GM23338 (cell line): ENCODE results near the gene ATF6. TPM values are rescaled to one million over a fixed set of nuclear protein-coding genes. Genes with fewer than 3 reads are reported as not detected.

Source experiments
- ATAC-seq: fragments of 200-7000 bp; cut with Tn5 transposase; 3 replicates; pipeline ENCODE4 v1.9.1; 2020
- DNase-seq: peaks from one replicate; pipeline ENCODE4 v3.0.0-alpha.2; 2015; ENCODE audit warnings: low spot score
- H2AFZ ChIP-seq: fragments of 200-600 bp; sonication (generic); 2 replicates; pipeline ENCODE4 v1.8.0; 2016; ENCODE audit warnings: antibody characterized with exemption, mild to moderate bottlenecking, moderate library complexity
- H3F3A ChIP-seq: fragments of 200-600 bp; sonication (generic); replicated peaks from 2 replicates; pipeline ENCODE4 v1.8.0; 2017; ENCODE audit warnings: antibody characterized with exemption, mixed run types, low read depth
- H3K27ac ChIP-seq: fragments of 200-600 bp; sonication (generic); 2 replicates; pipeline ENCODE4 v1.6.1; 2016; ENCODE audit warnings: low read depth
- H3K27me3 ChIP-seq: fragments of 200-600 bp; sonication (generic); 2 replicates; pipeline ENCODE4 v1.8.0; 2016; ENCODE audit warnings: mild to moderate bottlenecking, mixed run types, moderate library complexity; ENCODE audit not compliant: insufficient read depth
- H3K36me3 ChIP-seq: fragments of 200-600 bp; sonication (generic); 2 replicates; pipeline ENCODE4 v1.8.0; 2016; ENCODE audit warnings: mild to moderate bottlenecking; ENCODE audit not compliant: insufficient read depth
- H3K4me1 ChIP-seq: fragments of 200-600 bp; sonication (generic); 2 replicates; pipeline ENCODE4 v1.8.0; 2016; ENCODE audit warnings: mild to moderate bottlenecking, moderate library complexity; ENCODE audit not compliant: insufficient read depth
- H3K4me2 ChIP-seq: fragments of 200-600 bp; sonication (generic); 2 replicates; pipeline ENCODE4 v1.7.1; 2017; ENCODE audit warnings: mixed run types
- H3K4me3 ChIP-seq: fragments of 200-600 bp; sonication (generic); 2 replicates; pipeline ENCODE4 v1.6.1; 2016; ENCODE audit warnings: mixed run types
- H3K79me2 ChIP-seq: fragments of 200-600 bp; sonication (generic); replicated peaks from 2 replicates; pipeline ENCODE4 v1.8.0; 2017; ENCODE audit warnings: mild to moderate bottlenecking; ENCODE audit not compliant: insufficient read depth
- H3K9me2 ChIP-seq: fragments of 200-600 bp; sonication (generic); 2 replicates; pipeline ENCODE4 v1.8.0; 2017; ENCODE audit not compliant: insufficient read depth
- H4K20me1 ChIP-seq: fragments of 200-600 bp; sonication (generic); replicated peaks from 2 replicates; pipeline ENCODE4 v1.8.0; 2017; ENCODE audit warnings: mild to moderate bottlenecking; ENCODE audit not compliant: insufficient read depth
- H3K27ac Mint-ChIP-seq: 2 replicates; pipeline ENCODE4 v1.8.0; 2020; ENCODE audit warnings: inconsistent platforms, mild to moderate bottlenecking, moderate library complexity, mixed read lengths
- H3K27me3 Mint-ChIP-seq: 3 replicates; pipeline ENCODE4 v1.8.0; 2022; ENCODE audit warnings: low read depth, mild to moderate bottlenecking, moderate library complexity, mixed read lengths, inconsistent platforms; ENCODE audit not compliant: insufficient read depth, poor library complexity
- H3K36me3 Mint-ChIP-seq: 3 replicates; pipeline ENCODE4 v1.8.0; 2021; ENCODE audit warnings: low read depth, mild to moderate bottlenecking, inconsistent platforms, moderate library complexity, mixed read lengths
- H3K4me1 Mint-ChIP-seq: 3 replicates; pipeline ENCODE4 v1.8.0; 2020; ENCODE audit warnings: mild to moderate bottlenecking, inconsistent platforms, mixed read lengths
- H3K4me3 Mint-ChIP-seq: 3 replicates; pipeline ENCODE4 v1.8.0; 2021; ENCODE audit warnings: moderate library complexity, mild to moderate bottlenecking, inconsistent platforms, mixed read lengths
- H3K9me3 Mint-ChIP-seq: 3 replicates; pipeline ENCODE4 v1.8.0; 2020; ENCODE audit warnings: moderate library complexity, mild to moderate bottlenecking, inconsistent platforms, mixed read lengths
- CREB1 ChIP-seq: fragments of 250-450 bp; sonication (Bioruptor Pico); IDR thresholded peaks from 2 replicates; pipeline ENCODE4 v1.5.0; 2020; ENCODE audit warnings: low read depth, mild to moderate bottlenecking, moderate library complexity
- EZH2 ChIP-seq: fragments of 200-600 bp; sonication (generic); IDR thresholded peaks from one replicate; pipeline ENCODE4 v1.8.0; 2017; ENCODE audit warnings: antibody characterized with exemption, mild to moderate bottlenecking, low read depth; ENCODE audit not compliant: unreplicated experiment
- EZH2phosphoT487 ChIP-seq: fragments of 200-600 bp; sonication (generic); IDR thresholded peaks from one replicate; pipeline ENCODE4 v1.8.1; 2018; ENCODE audit warnings: antibody characterized with exemption; ENCODE audit not compliant: unreplicated experiment
- JUNB ChIP-seq: IDR thresholded peaks from one replicate; pipeline ENCODE4 v1.6.1; 2016; ENCODE audit warnings: antibody characterized with exemption; ENCODE audit not compliant: unreplicated experiment
- NANOG ChIP-seq: IDR thresholded peaks from 2 replicates; pipeline ENCODE4 v1.6.1; 2016; ENCODE audit warnings: antibody characterized with exemption, borderline replicate concordance
- POLR2AphosphoS5 ChIP-seq: IDR thresholded peaks from 2 replicates; pipeline ENCODE4 v1.6.1; 2016; ENCODE audit warnings: antibody characterized with exemption, low read depth
- STAT1 ChIP-seq: IDR thresholded peaks from one replicate; pipeline ENCODE4 v1.6.1; 2016; ENCODE audit warnings: antibody characterized with exemption; ENCODE audit not compliant: unreplicated experiment
- ZNF114 ChIP-seq: fragments of 250-450 bp; sonication (Bioruptor Pico); IDR thresholded peaks from 2 replicates; pipeline ENCODE4 v1.5.0; 2020; ENCODE audit warnings: mild to moderate bottlenecking, moderate library complexity
- ZNF331 ChIP-seq: fragments of 250-450 bp; sonication (Bioruptor Pico); IDR thresholded peaks from 2 replicates; pipeline ENCODE4 v1.5.0; 2020; ENCODE audit warnings: low read depth, mild to moderate bottlenecking, moderate library complexity
- polyA plus RNA-seq: library from polyadenylated mRNA; unstranded; fragments of >200 nt; fragmentation: Nextera tagmentation; extraction: Ambion mirVana; gene quantifications from 2 replicates; pipeline ENCODE4 v1.2.1, GENCODE V29; 2016
- total RNA-seq: library from RNA; depleted of rRNA; stranded (reverse); fragments of >200 nt; shearing (Covaris generic); gene quantifications from 2 replicates; pipeline ENCODE4 v1.2.3, GENCODE V29; 2014
- TF ChIP-seq, protein P1 (sequence below): IDR thresholded peaks from one replicate; pipeline ENCODE4 v1.6.1; 2018; ENCODE audit warnings: antibody characterized with exemption; ENCODE audit not compliant: unreplicated experiment
- TF ChIP-seq, protein P2 (sequence below), 2 experiments: fragments of 200-600 bp in 1 of 2; sonication (generic) in 1 of 2; conservative IDR thresholded peaks; 2 replicates each; pipeline versions ENCODE4 v1.5.1 to v1.6.1; 2016 to 2017; ENCODE audit warnings: antibody characterized with exemption in 2 of 2, low read depth in 2 of 2, mild to moderate bottlenecking in 2 of 2, moderate library complexity in 1 of 2
- TF ChIP-seq, protein P3 (sequence below): fragments of 250-450 bp; sonication (Bioruptor Pico); IDR thresholded peaks from 2 replicates; pipeline ENCODE4 v1.5.0; 2020; ENCODE audit warnings: mild to moderate bottlenecking, moderate library complexity

Gene ATF6
- total and polyA plus RNA-seq, 2 experiments from 2014 or later = 5.0 to 13.5 TPM

DNA sequence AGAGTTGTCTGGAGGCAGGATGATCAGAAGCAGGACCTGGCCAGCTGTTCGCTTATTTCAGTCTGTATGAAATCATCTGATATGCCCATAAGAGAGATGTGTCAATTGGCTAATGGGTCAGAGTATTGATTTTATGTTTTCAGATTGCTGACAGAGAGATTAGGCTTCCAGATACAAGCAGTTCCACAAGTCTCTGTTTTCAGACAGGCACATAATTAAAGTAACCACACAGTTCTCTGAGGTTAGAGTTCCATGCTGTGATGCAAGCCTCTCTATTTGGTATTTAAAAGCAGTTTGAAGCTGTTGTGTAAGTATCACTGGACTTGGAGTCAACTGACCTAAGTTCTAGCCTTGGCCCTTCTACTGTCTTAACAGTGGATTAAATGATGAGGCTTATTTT is 50.1 kb downstream of the ATF6 start (continued):
- TF ChIP-seq EZH2phosphoT487 (no peak), CREB1 (CRISPR knock-in tag) (no peak)

DNA sequence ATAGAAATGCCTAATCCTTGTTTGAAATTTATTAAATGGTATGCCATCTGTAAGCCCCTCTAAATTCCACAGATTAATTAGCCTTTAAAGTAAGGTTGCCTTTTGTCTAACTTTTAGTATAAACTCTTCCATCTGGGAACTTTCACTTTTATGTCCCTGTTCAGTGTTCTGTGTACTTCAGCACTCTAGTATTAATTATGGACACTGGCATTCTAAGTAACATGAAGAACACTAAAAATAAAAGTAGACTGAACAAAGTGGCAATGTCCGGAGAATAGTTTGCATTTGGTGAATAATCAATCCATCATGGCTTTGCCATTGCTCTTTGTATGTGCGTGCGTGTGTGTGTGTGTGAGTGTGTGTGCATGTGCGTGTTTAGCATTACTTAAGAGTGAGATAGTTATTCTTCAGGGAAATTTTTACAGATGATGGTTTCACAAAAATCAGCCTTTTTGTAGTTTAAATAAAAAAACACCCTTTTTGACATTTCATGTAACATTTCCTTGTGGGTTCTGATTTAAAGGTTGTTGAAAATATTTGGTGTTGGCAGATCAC is 51.1 kb downstream of the ATF6 start:
- H3K4me3 Mint-ChIP-seq = no peak overlapping the region
- H3K27ac Mint-ChIP-seq = no peak overlapping the region
- peaks cover 6% of the 10 kb centered on the region; the same call in 2 of the 3 replicates for H3K36me3 Mint-ChIP-seq
- H3K4me1 ChIP-seq = no peaks in the 10 kb centered on the region
- no peaks in the 10 kb centered on the region for H3K4me1 Mint-ChIP-seq
- no peaks in the 10 kb centered on the region for H3K9me2 ChIP-seq
- H4K20me1 ChIP-seq = no peaks in the 10 kb centered on the region
- no peak overlapping the region for H2AFZ ChIP-seq
- DNase-seq (no peak), ATAC-seq (no peak)
- H3K27me3 Mint-ChIP-seq = peaks cover 4% of the 10 kb centered on the region
- no peaks in the 10 kb centered on the region for H3K79me2 ChIP-seq
- H3F3A ChIP-seq = no peaks in the 10 kb centered on the region
- no peaks in the 10 kb centered on the region for H3K36me3 ChIP-seq
- no peaks in the 10 kb centered on the region for H3K9me3 Mint-ChIP-seq
- no peaks in the 10 kb centered on the region for H3K27me3 ChIP-seq
- H3K4me2 ChIP-seq = no peak overlapping the region
- no peak overlapping the region for H3K4me3 ChIP-seq
- TF ChIP-seq, protein P1, sequence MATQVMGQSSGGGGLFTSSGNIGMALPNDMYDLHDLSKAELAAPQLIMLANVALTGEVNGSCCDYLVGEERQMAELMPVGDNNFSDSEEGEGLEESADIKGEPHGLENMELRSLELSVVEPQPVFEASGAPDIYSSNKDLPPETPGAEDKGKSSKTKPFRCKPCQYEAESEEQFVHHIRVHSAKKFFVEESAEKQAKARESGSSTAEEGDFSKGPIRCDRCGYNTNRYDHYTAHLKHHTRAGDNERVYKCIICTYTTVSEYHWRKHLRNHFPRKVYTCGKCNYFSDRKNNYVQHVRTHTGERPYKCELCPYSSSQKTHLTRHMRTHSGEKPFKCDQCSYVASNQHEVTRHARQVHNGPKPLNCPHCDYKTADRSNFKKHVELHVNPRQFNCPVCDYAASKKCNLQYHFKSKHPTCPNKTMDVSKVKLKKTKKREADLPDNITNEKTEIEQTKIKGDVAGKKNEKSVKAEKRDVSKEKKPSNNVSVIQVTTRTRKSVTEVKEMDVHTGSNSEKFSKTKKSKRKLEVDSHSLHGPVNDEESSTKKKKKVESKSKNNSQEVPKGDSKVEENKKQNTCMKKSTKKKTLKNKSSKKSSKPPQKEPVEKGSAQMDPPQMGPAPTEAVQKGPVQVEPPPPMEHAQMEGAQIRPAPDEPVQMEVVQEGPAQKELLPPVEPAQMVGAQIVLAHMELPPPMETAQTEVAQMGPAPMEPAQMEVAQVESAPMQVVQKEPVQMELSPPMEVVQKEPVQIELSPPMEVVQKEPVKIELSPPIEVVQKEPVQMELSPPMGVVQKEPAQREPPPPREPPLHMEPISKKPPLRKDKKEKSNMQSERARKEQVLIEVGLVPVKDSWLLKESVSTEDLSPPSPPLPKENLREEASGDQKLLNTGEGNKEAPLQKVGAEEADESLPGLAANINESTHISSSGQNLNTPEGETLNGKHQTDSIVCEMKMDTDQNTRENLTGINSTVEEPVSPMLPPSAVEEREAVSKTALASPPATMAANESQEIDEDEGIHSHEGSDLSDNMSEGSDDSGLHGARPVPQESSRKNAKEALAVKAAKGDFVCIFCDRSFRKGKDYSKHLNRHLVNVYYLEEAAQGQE = no peak
- no peak for TF ChIP-seq NANOG
- no peak for TF ChIP-seq EZH2
- no peak for TF ChIP-seq ZNF114 (CRISPR knock-in tag)
- TF ChIP-seq JUNB = no peak
- TF ChIP-seq, protein P2, sequence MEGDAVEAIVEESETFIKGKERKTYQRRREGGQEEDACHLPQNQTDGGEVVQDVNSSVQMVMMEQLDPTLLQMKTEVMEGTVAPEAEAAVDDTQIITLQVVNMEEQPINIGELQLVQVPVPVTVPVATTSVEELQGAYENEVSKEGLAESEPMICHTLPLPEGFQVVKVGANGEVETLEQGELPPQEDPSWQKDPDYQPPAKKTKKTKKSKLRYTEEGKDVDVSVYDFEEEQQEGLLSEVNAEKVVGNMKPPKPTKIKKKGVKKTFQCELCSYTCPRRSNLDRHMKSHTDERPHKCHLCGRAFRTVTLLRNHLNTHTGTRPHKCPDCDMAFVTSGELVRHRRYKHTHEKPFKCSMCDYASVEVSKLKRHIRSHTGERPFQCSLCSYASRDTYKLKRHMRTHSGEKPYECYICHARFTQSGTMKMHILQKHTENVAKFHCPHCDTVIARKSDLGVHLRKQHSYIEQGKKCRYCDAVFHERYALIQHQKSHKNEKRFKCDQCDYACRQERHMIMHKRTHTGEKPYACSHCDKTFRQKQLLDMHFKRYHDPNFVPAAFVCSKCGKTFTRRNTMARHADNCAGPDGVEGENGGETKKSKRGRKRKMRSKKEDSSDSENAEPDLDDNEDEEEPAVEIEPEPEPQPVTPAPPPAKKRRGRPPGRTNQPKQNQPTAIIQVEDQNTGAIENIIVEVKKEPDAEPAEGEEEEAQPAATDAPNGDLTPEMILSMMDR (conservative IDR thresholded peaks at IDR 0.05; ENCODE audit: low read depth in 2 of 2) = no peak
- TF ChIP-seq, protein P3, sequence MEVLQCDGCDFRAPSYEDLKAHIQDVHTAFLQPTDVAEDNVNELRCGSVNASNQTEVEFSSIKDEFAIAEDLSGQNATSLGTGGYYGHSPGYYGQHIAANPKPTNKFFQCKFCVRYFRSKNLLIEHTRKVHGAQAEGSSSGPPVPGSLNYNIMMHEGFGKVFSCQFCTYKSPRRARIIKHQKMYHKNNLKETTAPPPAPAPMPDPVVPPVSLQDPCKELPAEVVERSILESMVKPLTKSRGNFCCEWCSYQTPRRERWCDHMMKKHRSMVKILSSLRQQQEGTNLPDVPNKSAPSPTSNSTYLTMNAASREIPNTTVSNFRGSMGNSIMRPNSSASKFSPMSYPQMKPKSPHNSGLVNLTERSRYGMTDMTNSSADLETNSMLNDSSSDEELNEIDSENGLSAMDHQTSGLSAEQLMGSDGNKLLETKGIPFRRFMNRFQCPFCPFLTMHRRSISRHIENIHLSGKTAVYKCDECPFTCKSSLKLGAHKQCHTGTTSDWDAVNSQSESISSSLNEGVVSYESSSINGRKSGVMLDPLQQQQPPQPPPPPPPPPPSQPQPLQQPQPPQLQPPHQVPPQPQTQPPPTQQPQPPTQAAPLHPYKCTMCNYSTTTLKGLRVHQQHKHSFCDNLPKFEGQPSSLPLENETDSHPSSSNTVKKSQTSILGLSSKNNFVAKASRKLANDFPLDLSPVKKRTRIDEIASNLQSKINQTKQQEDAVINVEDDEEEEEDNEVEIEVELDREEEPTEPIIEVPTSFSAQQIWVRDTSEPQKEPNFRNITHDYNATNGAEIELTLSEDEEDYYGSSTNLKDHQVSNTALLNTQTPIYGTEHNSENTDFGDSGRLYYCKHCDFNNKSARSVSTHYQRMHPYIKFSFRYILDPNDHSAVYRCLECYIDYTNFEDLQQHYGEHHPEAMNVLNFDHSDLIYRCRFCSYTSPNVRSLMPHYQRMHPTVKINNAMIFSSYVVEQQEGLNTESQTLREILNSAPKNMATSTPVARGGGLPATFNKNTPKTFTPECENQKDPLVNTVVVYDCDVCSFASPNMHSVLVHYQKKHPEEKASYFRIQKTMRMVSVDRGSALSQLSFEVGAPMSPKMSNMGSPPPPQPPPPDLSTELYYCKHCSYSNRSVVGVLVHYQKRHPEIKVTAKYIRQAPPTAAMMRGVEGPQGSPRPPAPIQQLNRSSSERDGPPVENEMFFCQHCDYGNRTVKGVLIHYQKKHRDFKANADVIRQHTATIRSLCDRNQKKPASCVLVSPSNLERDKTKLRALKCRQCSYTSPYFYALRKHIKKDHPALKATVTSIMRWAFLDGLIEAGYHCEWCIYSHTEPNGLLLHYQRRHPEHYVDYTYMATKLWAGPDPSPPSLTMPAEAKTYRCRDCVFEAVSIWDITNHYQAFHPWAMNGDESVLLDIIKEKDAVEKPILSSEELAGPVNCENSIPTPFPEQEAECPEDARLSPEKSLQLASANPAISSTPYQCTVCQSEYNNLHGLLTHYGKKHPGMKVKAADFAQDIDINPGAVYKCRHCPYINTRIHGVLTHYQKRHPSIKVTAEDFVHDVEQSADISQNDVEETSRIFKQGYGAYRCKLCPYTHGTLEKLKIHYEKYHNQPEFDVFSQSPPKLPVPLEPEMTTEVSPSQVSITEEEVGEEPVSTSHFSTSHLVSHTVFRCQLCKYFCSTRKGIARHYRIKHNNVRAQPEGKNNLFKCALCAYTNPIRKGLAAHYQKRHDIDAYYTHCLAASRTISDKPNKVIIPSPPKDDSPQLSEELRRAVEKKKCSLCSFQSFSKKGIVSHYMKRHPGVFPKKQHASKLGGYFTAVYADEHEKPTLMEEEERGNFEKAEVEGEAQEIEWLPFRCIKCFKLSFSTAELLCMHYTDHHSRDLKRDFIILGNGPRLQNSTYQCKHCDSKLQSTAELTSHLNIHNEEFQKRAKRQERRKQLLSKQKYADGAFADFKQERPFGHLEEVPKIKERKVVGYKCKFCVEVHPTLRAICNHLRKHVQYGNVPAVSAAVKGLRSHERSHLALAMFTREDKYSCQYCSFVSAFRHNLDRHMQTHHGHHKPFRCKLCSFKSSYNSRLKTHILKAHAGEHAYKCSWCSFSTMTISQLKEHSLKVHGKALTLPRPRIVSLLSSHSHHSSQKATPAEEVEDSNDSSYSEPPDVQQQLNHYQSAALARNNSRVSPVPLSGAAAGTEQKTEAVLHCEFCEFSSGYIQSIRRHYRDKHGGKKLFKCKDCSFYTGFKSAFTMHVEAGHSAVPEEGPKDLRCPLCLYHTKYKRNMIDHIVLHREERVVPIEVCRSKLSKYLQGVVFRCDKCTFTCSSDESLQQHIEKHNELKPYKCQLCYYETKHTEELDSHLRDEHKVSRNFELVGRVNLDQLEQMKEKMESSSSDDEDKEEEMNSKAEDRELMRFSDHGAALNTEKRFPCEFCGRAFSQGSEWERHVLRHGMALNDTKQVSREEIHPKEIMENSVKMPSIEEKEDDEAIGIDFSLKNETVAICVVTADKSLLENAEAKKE (CRISPR knock-in tag) = no peak
- TF ChIP-seq ZNF331 (CRISPR knock-in tag) = no peak
- TF ChIP-seq STAT1 = no peak
- TF ChIP-seq POLR2AphosphoS5 = no peak
- TF ChIP-seq EZH2phosphoT487 = no peak
- H3K27ac ChIP-seq = no peak overlapping the region
